Measurements from ENCODE around the gene PRKAR1B. TPM values are rescaled to one million over a fixed set of nuclear protein-coding genes. Genes with fewer than 3 reads are reported as not detected.

The PRKAR1B gene
- total RNA-seq, 4 donors from 2014 or later = 7.3 to 15.6 (median 12.3) TPM

DNA sequence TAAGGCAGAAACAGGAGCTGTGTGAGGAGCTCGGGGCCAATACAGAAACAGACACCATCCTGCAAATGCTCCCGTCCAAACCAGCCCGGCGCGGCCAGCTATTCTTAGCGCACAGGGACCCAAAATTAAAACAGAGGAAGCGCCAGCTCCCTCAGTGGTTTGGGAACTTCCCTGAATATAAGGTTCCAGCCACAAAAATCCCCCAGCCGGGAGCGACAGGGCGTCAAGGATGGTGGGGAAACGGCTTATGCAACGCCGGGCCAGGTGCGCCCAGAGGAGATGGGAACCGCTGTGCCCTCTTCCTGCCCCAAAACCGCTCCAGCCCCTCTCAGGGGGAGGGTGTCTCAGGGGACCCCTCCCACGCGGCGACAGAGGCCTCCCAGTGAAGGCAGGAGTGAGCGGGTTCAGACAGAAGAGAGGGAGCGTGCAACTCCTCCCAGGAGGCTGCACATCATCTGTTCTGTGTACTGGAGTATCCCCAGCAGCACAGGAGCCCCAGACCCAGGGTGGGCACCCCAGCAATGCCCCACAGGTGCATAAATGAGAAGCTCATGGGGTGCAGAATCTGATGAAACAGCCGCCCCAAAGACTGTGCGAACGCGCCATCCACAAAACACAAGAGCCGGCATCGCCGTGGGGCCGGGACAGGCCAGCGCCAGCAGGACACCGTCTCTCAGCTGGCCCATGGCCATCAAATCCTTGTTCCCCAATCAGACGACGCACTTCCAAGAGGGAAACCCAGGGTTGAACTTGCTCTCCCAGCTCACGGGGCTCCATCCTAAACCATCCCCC lies 133.6 kb downstream of the PRKAR1B start:
- H3K4me3 ChIP-seq (replicated peaks in 1 of 3) = no peak overlapping the region
- intact Hi-C loops (cut with DNase I) = no loop called here
- no peak for TF ChIP-seq POLR2A (IDR thresholded peaks at IDR 0.05)
- TF ChIP-seq, protein P1, sequence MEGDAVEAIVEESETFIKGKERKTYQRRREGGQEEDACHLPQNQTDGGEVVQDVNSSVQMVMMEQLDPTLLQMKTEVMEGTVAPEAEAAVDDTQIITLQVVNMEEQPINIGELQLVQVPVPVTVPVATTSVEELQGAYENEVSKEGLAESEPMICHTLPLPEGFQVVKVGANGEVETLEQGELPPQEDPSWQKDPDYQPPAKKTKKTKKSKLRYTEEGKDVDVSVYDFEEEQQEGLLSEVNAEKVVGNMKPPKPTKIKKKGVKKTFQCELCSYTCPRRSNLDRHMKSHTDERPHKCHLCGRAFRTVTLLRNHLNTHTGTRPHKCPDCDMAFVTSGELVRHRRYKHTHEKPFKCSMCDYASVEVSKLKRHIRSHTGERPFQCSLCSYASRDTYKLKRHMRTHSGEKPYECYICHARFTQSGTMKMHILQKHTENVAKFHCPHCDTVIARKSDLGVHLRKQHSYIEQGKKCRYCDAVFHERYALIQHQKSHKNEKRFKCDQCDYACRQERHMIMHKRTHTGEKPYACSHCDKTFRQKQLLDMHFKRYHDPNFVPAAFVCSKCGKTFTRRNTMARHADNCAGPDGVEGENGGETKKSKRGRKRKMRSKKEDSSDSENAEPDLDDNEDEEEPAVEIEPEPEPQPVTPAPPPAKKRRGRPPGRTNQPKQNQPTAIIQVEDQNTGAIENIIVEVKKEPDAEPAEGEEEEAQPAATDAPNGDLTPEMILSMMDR (IDR thresholded peaks at IDR 0.05) = no peak
- no peaks in the 10 kb centered on the region for H3K36me3 ChIP-seq
- no peaks in the 10 kb centered on the region for H3K4me1 ChIP-seq
- no peaks in the 10 kb centered on the region for H3K27me3 ChIP-seq
- 69 to 83% methylated on average over 23 to 30 of the region's 34 CpGs for WGBS, 2 donors
- H3K9me3 ChIP-seq = no peaks in the 10 kb centered on the region
- H3K27ac ChIP-seq = no peak overlapping the region
- no peak for DNase-seq

DNA sequence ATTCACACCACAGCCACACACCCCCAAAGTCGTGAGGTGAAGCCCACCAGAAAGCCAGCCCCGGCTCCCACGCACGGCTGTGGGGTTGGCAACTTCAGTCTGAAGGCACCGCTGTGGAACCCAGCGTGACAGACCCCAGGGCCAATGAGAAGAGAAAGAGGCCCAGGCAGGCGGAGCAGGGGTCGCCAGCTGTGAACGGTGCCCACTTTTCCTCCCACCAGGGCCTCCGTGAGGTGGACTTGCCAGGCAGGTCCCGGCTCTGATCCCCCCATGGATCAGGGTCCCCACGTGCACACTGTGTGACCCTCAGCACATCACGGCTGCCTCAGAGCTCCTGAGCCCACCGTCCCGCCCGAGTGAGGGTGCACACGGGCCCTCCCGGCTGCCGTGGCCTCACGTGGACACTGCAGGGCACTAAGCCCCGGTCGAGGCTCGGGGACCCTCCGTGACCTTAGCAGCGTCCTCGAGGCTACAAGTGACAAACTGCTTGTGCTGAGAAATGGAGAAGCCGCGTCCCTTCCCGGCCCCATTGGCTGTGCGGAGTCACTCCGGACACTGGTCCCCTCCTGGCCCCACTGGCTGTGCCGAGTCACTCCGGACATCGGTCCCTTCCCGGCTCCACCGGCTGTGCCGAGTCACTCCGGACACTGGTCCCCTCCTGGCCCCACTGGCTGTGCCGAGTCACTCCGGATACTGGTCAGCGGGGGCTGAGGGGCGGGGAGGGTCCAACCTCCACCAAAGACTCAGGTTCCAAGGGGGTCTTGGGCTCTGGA lies 135.0 kb downstream of the PRKAR1B start:
- no peak for TF ChIP-seq POLR2A (IDR thresholded peaks at IDR 0.05)
- TF ChIP-seq, protein P1 (IDR thresholded peaks at IDR 0.05) = no peak
- Histone ChIP-seq H3K9me3 (no peaks in the 10 kb centered on the region), H3K4me1 (no peaks in the 10 kb centered on the region), H3K27ac (no peak overlapping the region), H3K27me3 (no peaks in the 10 kb centered on the region), H3K36me3 (no peaks in the 10 kb centered on the region), H3K4me3 (replicated peaks in 1 of 3) (no peak overlapping the region)
- intact Hi-C loops (cut with DNase I) = no loop called here
- DNase-seq = no peak
- WGBS, 2 donors = 91 to 94% methylated on average over 15 to 23 of the region's 42 CpGs

DNA sequence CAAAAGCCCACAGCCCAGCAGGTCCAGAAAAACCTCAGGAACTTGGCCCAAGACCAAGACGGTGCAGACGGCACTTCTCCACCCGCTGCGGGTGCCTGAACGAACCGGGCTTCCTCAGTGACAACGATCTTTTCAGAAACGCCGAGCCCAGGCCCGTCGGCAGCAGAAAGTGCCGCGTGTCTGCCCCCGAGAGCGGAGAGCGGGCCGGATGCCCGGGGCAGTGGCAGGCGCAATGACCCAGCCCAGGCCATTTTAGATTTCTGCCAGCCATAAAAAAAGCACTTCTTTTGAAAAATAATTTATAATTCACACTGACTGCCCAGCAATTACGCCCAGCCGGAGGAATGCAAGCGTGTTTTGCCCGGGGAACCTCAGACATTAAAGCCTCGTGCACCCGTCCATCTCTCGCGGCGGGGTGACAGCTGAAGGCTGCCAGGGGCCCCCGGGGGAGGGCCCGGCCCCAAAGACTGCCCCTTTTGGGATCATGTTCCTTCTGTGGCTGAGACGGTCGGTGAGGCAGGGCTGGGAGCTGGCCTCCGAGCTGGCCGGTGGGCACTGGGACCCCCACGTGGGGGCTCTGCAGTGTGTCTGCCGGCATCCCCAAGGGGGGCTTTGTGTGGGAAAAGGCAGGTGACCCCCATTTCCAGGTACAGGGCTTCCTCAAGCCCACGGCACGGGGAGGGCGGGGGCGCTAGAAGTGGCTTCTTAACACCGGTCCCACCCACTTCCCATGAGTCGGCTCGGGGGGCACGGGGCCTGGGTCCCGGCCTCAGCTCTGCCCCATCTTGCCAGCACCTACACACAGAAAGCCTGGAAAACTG lies 136.1 kb downstream of the PRKAR1B start:
- Histone ChIP-seq H3K27ac (no peak overlapping the region), H3K9me3 (no peaks in the 10 kb centered on the region), H3K36me3 (no peaks in the 10 kb centered on the region), H3K27me3 (no peaks in the 10 kb centered on the region), H3K4me3 (replicated peaks in 1 of 3) (no peak overlapping the region), H3K4me1 (no peaks in the 10 kb centered on the region)
- WGBS, 2 donors = 71 to 74% methylated on average over 34 to 45 of the region's 45 CpGs
- DNase-seq = no peak
- intact Hi-C loops (cut with DNase I) = no loop called here
- TF ChIP-seq, protein P1 (IDR thresholded peaks at IDR 0.05) = no peak
- no peak for TF ChIP-seq POLR2A (IDR thresholded peaks at IDR 0.05)

DNA sequence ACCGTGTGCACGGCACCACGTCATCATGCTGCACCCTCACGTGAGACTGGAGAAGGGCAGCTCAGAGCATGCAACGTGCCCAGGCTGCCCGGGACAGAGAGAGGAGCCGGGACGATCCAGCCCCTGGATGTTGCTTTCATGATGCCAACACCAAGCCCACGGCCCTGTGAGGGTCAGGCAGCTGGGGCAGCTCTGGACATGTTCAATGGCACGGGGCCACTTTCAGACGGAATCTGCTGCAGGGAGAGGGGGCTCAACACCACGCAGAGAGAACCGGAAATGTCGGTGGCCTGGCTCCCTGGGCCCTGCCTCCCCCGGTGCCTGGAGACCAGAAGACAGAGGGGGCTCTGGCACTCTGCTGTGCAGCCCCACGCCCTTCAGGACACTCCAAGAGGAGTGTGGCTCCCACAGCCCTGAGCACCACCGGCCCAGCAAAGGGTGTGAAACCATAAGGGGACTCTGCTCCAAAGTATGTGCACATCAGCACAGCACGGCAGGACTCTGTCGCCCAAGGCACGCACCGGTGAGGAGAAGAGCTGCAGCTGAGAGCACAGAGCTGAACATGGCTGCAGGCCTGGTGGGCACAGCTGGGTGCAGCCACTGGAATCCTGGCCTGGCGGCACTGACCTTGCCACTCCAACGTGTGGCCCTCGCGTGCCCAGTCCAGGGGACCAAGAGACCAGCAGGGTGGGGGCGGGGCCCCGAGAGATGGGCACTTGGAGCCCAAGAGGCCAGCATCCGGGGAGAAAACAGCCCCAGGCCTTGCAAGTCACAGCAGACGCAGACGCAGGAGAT lies 137.1 kb downstream of the PRKAR1B start:
- intact Hi-C loops (cut with DNase I) = no loop called here
- H3K36me3 ChIP-seq = no peaks in the 10 kb centered on the region
- H3K4me3 ChIP-seq (replicated peaks in 1 of 3) = no peak overlapping the region
- WGBS, 2 donors = 87 to 93% methylated on average over 3 to 21 of the region's 30 CpGs
- H3K9me3 ChIP-seq = no peaks in the 10 kb centered on the region
- DNase-seq = no peak
- TF ChIP-seq, protein P1 (IDR thresholded peaks at IDR 0.05) = no peak
- TF ChIP-seq POLR2A (IDR thresholded peaks at IDR 0.05) = no peak
- no peaks in the 10 kb centered on the region for H3K27me3 ChIP-seq
- H3K4me1 ChIP-seq = no peaks in the 10 kb centered on the region
- H3K27ac ChIP-seq = no peak overlapping the region

All from thyroid gland (tissue), 4 donors.